HG03521 (cell line): ENCODE measurements around the gene BRME1.
"Not testable (repeated sequence)": the region's sequence is repeated elsewhere in the genome, so short reads cannot be mapped to it uniquely, and the experiment has no call there.

Experiments
- ATAC-seq: cut with Tn5 transposase; IDR thresholded peaks from one replicate; pipeline ENCODE4 v1.9.1; 2021; ENCODE audit warnings: mild to moderate bottlenecking, moderate library complexity; ENCODE audit not compliant: unreplicated experiment

Gene BRME1

GRCh38 chr19:13926715-13927114, 20.8 kb upstream of the BRME1 start:
- no peak for ATAC-seq

GRCh38 chr19:13926010-13926409, 20.1 kb upstream of the BRME1 start:
- ATAC-seq, result no peak

- ATAC-seq, result no peak
Observed at GRCh38 chr19:13923194-13923987, 17.5 kb upstream of the BRME1 start.

- not testable (repeated sequence) for ATAC-seq
Observed at GRCh38 chr19:13922118-13922517, 16.2 kb upstream of the BRME1 start.

GRCh38 chr19:13920940-13921747, 15.2 kb upstream of the BRME1 start:
- ATAC-seq, result no peak

- no peak for ATAC-seq
Observed at GRCh38 chr19:13920524-13920923, 14.6 kb upstream of the BRME1 start.

- ATAC-seq, result no peak
Observed at GRCh38 chr19:13918726-13919411, 13.0 kb upstream of the BRME1 start.

GRCh38 chr19:13917888-13918406, 12.0 kb upstream of the BRME1 start:
- ATAC-seq, result no peak

GRCh38 chr19:13914777-13915176, 8.9 kb upstream of the BRME1 start:
- ATAC-seq, result no peak

- ATAC-seq, result no peak
Observed at GRCh38 chr19:13913352-13913751, 7.4 kb upstream of the BRME1 start.

GRCh38 chr19:13909430-13909829, 3.5 kb upstream of the BRME1 start:
- no peak for ATAC-seq

- no peak for ATAC-seq
Observed at GRCh38 chr19:13908674-13909073, 2.8 kb upstream of the BRME1 start.

GRCh38 chr19:13906910-13907309, 993 bp upstream of the BRME1 start:
- ATAC-seq, result no peak

- peak; percentile 7 for ATAC-seq
Observed at GRCh38 chr19:13906521-13906904, 596 bp upstream of the BRME1 start.

GRCh38 chr19:13902993-13903555, 2.8 kb downstream of the BRME1 start:
- no peak for ATAC-seq

- ATAC-seq, result no peak
Observed at GRCh38 chr19:13899912-13900584, 5.9 kb downstream of the BRME1 start.

GRCh38 chr19:13899393-13899792, 6.5 kb downstream of the BRME1 start:
- no peak for ATAC-seq

GRCh38 chr19:13896227-13896626, 9.7 kb downstream of the BRME1 start:
- ATAC-seq, result no peak

- ATAC-seq, result no peak
Observed at GRCh38 chr19:13894552-13894951, 11.4 kb downstream of the BRME1 start.

GRCh38 chr19:13892870-13893269, 13.0 kb downstream of the BRME1 start:
- no peak for ATAC-seq
